Measurements from ENCODE around the gene KRTAP3-1. TPM values are rescaled to one million over a fixed set of nuclear protein-coding genes. Genes with fewer than 3 reads are reported as not detected.

KRTAP3-1 gene
- total and polyA plus RNA-seq, 12 donors: not detected

- DNase-seq: no peak
- Histone ChIP-seq H3K27ac (no peak overlapping the region), H3K9me3 (replicated peaks in 1 of 3) (no peaks in the 10 kb centered on the region), H3K27me3 (peaks cover 5% of the 10 kb centered on the region), H3K36me3 (replicated peaks in 1 of 2) (no peaks in the 10 kb centered on the region), H3K4me1 (replicated peaks in 1 of 2) (no peaks in the 10 kb centered on the region), H3K4me3 (no peak overlapping the region)
- 43 to 57% (median 50%) methylated on average over 5 of the region's 5 CpGs for WGBS, 4 donors
- no peak for TF ChIP-seq CTCF (IDR thresholded peaks at IDR 0.05)
- no peak for TF ChIP-seq POLR2A (IDR thresholded peaks at IDR 0.05)
- intact Hi-C loops (cut with DNase I): no loop called here
Measured at GRCh38 chr17:40981115-40981514, 27.8 kb downstream of the KRTAP3-1 start.

GRCh38 chr17:40980596-40980995 is 28.3 kb downstream of the KRTAP3-1 start:
- 8 to 30% (median 24%) methylated on average over 5 to 8 of the region's 8 CpGs for WGBS, 4 donors
- Histone ChIP-seq H3K27me3 (peaks cover 5% of the 10 kb centered on the region), H3K9me3 (replicated peaks in 1 of 3) (no peaks in the 10 kb centered on the region), H3K36me3 (replicated peaks in 1 of 2) (no peaks in the 10 kb centered on the region), H3K4me3 (no peak overlapping the region), H3K27ac (no peak overlapping the region), H3K4me1 (replicated peaks in 1 of 2) (no peaks in the 10 kb centered on the region)
- DNase-seq: peak in 3 of 7 donors; percentile 12 to 58 (median 23)
- intact Hi-C loops (cut with DNase I): no loop called here
- TF ChIP-seq CTCF (IDR thresholded peaks at IDR 0.05): no peak

GRCh38 chr17:40980117-40980516 is 28.8 kb downstream of the KRTAP3-1 start:
- intact Hi-C loops (cut with DNase I): no loop called here
- H3K27me3 ChIP-seq: peaks cover 5% of the 10 kb centered on the region
- no peak overlapping the region for H3K4me3 ChIP-seq
- TF ChIP-seq POLR2A (IDR thresholded peaks at IDR 0.05): no peak
- no peak for TF ChIP-seq CTCF (IDR thresholded peaks at IDR 0.05)
- H3K4me1 ChIP-seq (replicated peaks in 1 of 2): no peaks in the 10 kb centered on the region
- WGBS, 4 donors: 85 to 93% (median 90%) methylated on average over 3 of the region's 3 CpGs
- no peak for DNase-seq
- no peaks in the 10 kb centered on the region for H3K36me3 ChIP-seq (replicated peaks in 1 of 2)
- H3K9me3 ChIP-seq (replicated peaks in 1 of 3): no peaks in the 10 kb centered on the region
- no peak overlapping the region for H3K27ac ChIP-seq

- no peak for DNase-seq
- intact Hi-C loops (cut with DNase I): no loop called here
- 81 to 87% (median 83%) methylated on average over 9 to 13 of the region's 13 CpGs for WGBS, 4 donors
- no peaks in the 10 kb centered on the region for H3K4me1 ChIP-seq (replicated peaks in 1 of 2)
- H3K27me3 ChIP-seq: peaks cover 5% of the 10 kb centered on the region
- H3K9me3 ChIP-seq (replicated peaks in 1 of 3): no peaks in the 10 kb centered on the region
- no peak for TF ChIP-seq CTCF (IDR thresholded peaks at IDR 0.05)
- no peak for TF ChIP-seq POLR2A (IDR thresholded peaks at IDR 0.05)
- H3K27ac ChIP-seq: no peak overlapping the region
- no peaks in the 10 kb centered on the region for H3K36me3 ChIP-seq (replicated peaks in 1 of 2)
- no peak overlapping the region for H3K4me3 ChIP-seq
Measured at GRCh38 chr17:40978575-40979151, 30.3 kb downstream of the KRTAP3-1 start.
